Stimulated activated naive CD8-positive, alpha-beta T cell treated with anti-CD3 and anti-CD28 coated beads, Interleukin-15, amount 100 ng/mL, for 72 hours (primary cell): ENCODE data around the gene NAV2.
"Not testable (repeated sequence)": the region's sequence is repeated elsewhere in the genome, so short reads cannot be mapped to it uniquely, and the experiment has no call there.

Source experiments
- ATAC-seq: fragments of 150-1000 bp; cut with Tn5 transposase; 2 replicates; pipeline ENCODE4 v1.10.0; 2021; ENCODE audit warnings: mild to moderate bottlenecking, moderate library complexity
- DNase-seq, 2 donors: peaks; one replicate each; pipeline ENCODE4 v3.0.0; 2021 to 2022
- H3K27ac Mint-ChIP-seq, 2 donors: one replicate each; pipeline ENCODE4 v1.8.0; 2022; ENCODE audit warnings: mild to moderate bottlenecking in 2 of 2, mixed read lengths in 2 of 2, moderate library complexity in 2 of 2
- H3K27me3 Mint-ChIP-seq: one replicate; pipeline ENCODE4 v1.8.0; 2022; ENCODE audit warnings: mixed read lengths
- H3K4me1 Mint-ChIP-seq: one replicate; pipeline ENCODE4 v1.8.0; 2022; ENCODE audit warnings: mild to moderate bottlenecking, mixed read lengths
- H3K4me3 Mint-ChIP-seq, 2 donors: one replicate each; pipeline ENCODE4 v1.8.0; 2022; ENCODE audit warnings: mild to moderate bottlenecking in 2 of 2, mixed read lengths in 2 of 2, moderate library complexity in 1 of 2
- H3K9me3 Mint-ChIP-seq, 2 donors: one replicate each; pipeline ENCODE4 v1.8.0; 2022; ENCODE audit warnings: mixed read lengths in 2 of 2

The NAV2 gene

GRCh38 chr11:19919050-19919561 is 206.5 kb downstream of the NAV2 start:
- DNase-seq (no peak), ATAC-seq (no peak)
- Mint-ChIP-seq H3K4me3 (no peak overlapping the region), H3K4me1 (no peaks in the 10 kb centered on the region), H3K27ac (no peak overlapping the region), H3K27me3 (peaks cover 42% of the 10 kb centered on the region), H3K9me3 (no peaks in the 10 kb centered on the region)

DNA sequence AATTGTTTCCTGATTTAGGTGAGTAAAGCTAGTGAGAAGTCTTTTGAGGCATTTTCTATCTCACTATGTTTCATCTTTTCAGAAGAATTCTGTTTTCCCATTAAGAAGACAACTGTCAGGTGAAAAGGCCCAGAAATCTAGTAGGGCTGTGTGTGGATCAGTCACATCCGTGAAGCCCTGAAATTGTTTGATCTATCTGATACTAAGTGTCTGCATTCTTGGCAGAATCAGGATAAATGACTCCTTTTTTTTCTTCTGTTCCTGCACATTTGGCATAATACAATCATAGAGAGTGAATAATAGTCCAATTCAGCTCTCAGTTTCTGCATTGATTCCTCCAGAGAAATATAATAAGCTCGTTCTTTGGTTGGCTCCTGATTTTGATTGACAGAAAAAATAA is 208.3 kb downstream of the NAV2 start:
- H3K4me1 Mint-ChIP-seq: no peaks in the 10 kb centered on the region
- peaks cover 52% of the 10 kb centered on the region for H3K27me3 Mint-ChIP-seq
- no peak for DNase-seq
- ATAC-seq: no peak
- no peak overlapping the region for H3K4me3 Mint-ChIP-seq
- no peak overlapping the region for H3K27ac Mint-ChIP-seq
- H3K9me3 Mint-ChIP-seq: no peaks in the 10 kb centered on the region

- DNase-seq: no peak
- no peak overlapping the region for H3K27ac Mint-ChIP-seq
- ATAC-seq: no peak
- H3K27me3 Mint-ChIP-seq: peaks cover 52% of the 10 kb centered on the region
- no peak overlapping the region for H3K4me3 Mint-ChIP-seq
- H3K9me3 Mint-ChIP-seq: no peaks in the 10 kb centered on the region
- no peaks in the 10 kb centered on the region for H3K4me1 Mint-ChIP-seq
Observed at GRCh38 chr11:19921976-19922688, 209.5 kb downstream of the NAV2 start.

DNA sequence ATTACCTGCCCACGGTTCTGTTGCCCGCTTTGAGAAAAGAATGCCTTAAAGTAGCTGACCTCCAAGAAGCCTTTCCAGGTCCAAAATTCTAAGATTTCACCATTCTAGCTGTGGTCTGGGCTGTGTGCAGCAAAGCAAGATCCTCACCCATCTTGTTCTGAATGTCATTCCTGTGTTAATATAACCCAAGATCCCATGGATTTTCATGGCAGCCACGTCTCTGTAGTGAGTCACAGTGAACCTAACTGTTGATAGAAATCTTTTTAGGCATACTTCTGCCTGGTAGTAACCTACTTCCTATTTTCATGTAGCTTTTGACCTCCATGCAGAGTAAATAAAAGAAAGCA is 210.0 kb downstream of the NAV2 start:
- H3K9me3 Mint-ChIP-seq: no peaks in the 10 kb centered on the region
- peaks cover 51% of the 10 kb centered on the region for H3K27me3 Mint-ChIP-seq
- ATAC-seq: no peak
- H3K4me3 Mint-ChIP-seq: no peak overlapping the region
- H3K27ac Mint-ChIP-seq: no peak overlapping the region
- no peak for DNase-seq
- H3K4me1 Mint-ChIP-seq: no peaks in the 10 kb centered on the region

DNA sequence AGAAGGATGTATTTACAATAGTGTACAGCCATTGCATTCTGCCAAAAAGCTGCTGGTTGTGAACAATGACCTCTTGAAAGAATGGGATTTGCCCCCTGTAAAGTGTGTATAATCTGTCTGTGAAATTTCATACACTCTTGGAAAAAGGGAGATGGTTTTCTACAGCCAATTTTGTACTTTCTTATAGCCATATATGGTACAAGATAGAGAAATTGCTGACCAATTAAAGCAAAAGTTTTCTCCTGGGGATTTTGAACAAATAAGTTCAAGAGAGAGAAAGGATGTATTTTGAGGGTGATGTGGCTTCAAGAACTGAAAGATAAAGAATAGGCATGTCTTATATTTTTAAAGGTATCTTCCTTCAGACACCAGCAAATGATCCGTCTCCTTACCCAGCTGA is 211.0 kb downstream of the NAV2 start:
- no peaks in the 10 kb centered on the region for H3K9me3 Mint-ChIP-seq
- DNase-seq (no peak), ATAC-seq (no peak)
- H3K27ac Mint-ChIP-seq: no peak overlapping the region
- peaks cover 42% of the 10 kb centered on the region for H3K27me3 Mint-ChIP-seq
- H3K4me3 Mint-ChIP-seq: no peak overlapping the region
- no peaks in the 10 kb centered on the region for H3K4me1 Mint-ChIP-seq

GRCh38 chr11:19924311-19924710 is 211.7 kb downstream of the NAV2 start:
- H3K4me1 Mint-ChIP-seq: no peaks in the 10 kb centered on the region
- no peaks in the 10 kb centered on the region for H3K9me3 Mint-ChIP-seq
- H3K27me3 Mint-ChIP-seq: peaks cover 38% of the 10 kb centered on the region
- DNase-seq: no peak
- ATAC-seq: no peak
- no peak overlapping the region for H3K27ac Mint-ChIP-seq
- no peak overlapping the region for H3K4me3 Mint-ChIP-seq

DNA sequence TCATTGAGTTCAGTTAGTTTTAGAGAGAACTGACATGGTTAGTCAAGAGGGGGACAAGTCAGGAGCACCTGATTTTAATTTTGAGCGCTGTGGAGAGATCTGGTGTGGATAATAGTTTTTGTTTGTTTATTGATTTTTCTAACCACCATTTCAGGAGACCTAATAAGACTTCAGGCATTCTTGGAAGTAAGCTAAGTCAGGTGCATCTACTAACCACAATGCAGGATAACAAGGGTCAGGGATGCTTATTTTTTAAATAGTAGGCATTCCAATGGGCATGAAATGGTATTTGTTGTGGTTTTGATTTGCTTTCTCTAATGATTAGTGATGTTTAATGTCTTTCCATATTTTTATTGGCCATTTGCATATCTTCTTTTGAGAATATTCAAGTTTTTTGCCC is 212.1 kb downstream of the NAV2 start:
- H3K4me3 Mint-ChIP-seq: no peak overlapping the region
- peaks cover 35% of the 10 kb centered on the region for H3K27me3 Mint-ChIP-seq
- no peaks in the 10 kb centered on the region for H3K4me1 Mint-ChIP-seq
- H3K9me3 Mint-ChIP-seq: no peaks in the 10 kb centered on the region
- DNase-seq (no peak), ATAC-seq (no peak)
- no peak overlapping the region for H3K27ac Mint-ChIP-seq

DNA sequence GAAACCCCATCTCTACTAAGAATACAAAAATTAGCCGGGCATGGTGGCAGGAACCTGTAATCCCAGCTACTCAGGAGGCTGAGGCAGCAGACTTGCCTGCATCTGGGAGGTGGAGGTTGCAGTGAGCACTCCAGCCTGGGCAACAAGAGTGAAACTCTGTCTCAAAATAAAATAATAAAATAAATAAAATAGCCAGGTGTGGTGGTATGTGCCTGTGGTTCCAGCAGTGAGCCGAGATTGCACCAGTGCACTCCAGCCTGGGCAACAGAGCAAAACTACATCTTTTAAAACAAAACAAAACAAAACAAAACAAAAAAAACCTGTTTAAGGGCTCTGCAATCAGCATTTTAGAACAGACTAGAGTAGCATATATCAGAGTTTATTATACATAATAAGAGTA is 214.8 kb downstream of the NAV2 start:
- not testable (repeated sequence) for H3K9me3 Mint-ChIP-seq, H3K4me1 Mint-ChIP-seq, DNase-seq, H3K27ac Mint-ChIP-seq, H3K4me3 Mint-ChIP-seq, ATAC-seq
- H3K27me3 Mint-ChIP-seq: peaks cover 31% of the 10 kb centered on the region

- Mint-ChIP-seq H3K27ac (no peak overlapping the region), H3K4me3 (no peak overlapping the region), H3K4me1 (no peaks in the 10 kb centered on the region), H3K9me3 (no peaks in the 10 kb centered on the region), H3K27me3 (peaks cover 17% of the 10 kb centered on the region)
- no peak for ATAC-seq
- DNase-seq: no peak
Observed at GRCh38 chr11:19929147-19929546, 216.5 kb downstream of the NAV2 start.

DNA sequence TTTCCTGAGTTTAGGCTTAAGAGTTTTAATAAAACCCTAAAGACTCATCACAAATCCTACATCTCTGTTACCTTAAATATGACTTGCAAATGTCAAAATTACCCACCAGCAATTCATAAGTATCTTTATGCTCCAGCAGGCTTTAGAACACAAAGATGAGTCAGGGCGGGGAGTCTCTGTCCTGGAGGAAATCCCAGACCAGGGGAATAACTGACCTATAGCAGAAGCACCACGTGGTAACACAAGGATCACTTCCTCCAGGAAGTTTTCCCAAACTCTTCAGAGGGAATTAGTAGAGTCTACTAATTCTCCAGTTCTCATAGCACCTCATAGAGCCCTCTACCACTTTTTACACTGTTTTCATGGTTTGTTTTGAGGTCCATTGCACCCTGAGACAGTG is 217.0 kb downstream of the NAV2 start:
- DNase-seq (no peak), ATAC-seq (no peak)
- Mint-ChIP-seq H3K4me1 (no peaks in the 10 kb centered on the region), H3K27me3 (peaks cover 12% of the 10 kb centered on the region), H3K27ac (no peak overlapping the region), H3K4me3 (no peak overlapping the region), H3K9me3 (no peaks in the 10 kb centered on the region)

- DNase-seq (no peak), ATAC-seq (no peak)
- Mint-ChIP-seq H3K9me3 (no peaks in the 10 kb centered on the region), H3K27ac (no peak overlapping the region), H3K27me3 (peaks cover 8% of the 10 kb centered on the region), H3K4me1 (no peaks in the 10 kb centered on the region), H3K4me3 (no peak overlapping the region)
Observed at GRCh38 chr11:19931141-19931770, 218.6 kb downstream of the NAV2 start.

GRCh38 chr11:19931771-19932369 is 219.2 kb downstream of the NAV2 start:
- Mint-ChIP-seq H3K4me1 (no peaks in the 10 kb centered on the region), H3K27ac (no peak overlapping the region), H3K9me3 (no peaks in the 10 kb centered on the region), H3K27me3 (peaks cover 8% of the 10 kb centered on the region), H3K4me3 (no peak overlapping the region)
- DNase-seq: no peak
- no peak for ATAC-seq

DNA sequence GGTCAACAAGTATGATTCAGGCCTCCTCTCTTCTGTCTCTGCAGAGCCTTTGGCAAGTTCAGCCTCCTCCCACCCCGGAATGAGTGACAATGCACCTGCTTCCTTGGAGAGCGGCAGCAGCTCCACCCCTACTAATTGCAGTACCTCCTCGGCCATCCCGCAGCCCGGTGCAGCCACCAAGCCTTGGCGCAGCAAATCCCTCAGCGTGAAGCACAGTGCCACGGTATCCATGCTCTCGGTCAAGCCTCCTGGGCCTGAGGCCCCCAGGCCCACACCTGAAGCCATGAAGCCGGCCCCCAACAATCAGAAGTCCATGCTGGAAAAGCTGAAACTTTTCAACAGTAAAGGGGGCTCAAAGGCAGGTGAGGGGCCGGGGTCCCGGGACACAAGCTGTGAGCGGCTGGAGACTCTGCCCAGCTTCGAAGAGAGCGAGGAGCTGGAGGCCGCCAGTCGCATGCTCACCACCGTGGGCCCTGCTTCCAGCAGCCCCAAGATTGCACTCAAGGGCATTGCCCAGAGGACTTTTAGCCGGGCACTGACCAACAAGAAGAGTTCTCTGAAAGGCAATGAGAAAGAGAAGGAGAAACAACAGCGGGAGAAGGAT is 220.6 kb downstream of the NAV2 start:
- ATAC-seq (no peak), DNase-seq (no peak)
- Mint-ChIP-seq H3K4me3 (no peak overlapping the region), H3K4me1 (no peaks in the 10 kb centered on the region), H3K27ac (no peak overlapping the region), H3K9me3 (no peaks in the 10 kb centered on the region), H3K27me3 (peaks cover 8% of the 10 kb centered on the region)

- DNase-seq (no peak), ATAC-seq (no peak)
- H3K4me3 Mint-ChIP-seq: no peak overlapping the region
- no peaks in the 10 kb centered on the region for H3K4me1 Mint-ChIP-seq
- H3K27me3 Mint-ChIP-seq: peaks cover 8% of the 10 kb centered on the region
- no peak overlapping the region for H3K27ac Mint-ChIP-seq
- H3K9me3 Mint-ChIP-seq: no peaks in the 10 kb centered on the region
Observed at GRCh38 chr11:19933801-19934488, 221.3 kb downstream of the NAV2 start.

- Mint-ChIP-seq H3K4me3 (no peak overlapping the region), H3K27me3 (peaks cover 8% of the 10 kb centered on the region), H3K9me3 (no peaks in the 10 kb centered on the region), H3K4me1 (no peaks in the 10 kb centered on the region), H3K27ac (no peak overlapping the region)
- DNase-seq: no peak
- ATAC-seq: no peak
Observed at GRCh38 chr11:19934828-19935259, 222.2 kb downstream of the NAV2 start.

DNA sequence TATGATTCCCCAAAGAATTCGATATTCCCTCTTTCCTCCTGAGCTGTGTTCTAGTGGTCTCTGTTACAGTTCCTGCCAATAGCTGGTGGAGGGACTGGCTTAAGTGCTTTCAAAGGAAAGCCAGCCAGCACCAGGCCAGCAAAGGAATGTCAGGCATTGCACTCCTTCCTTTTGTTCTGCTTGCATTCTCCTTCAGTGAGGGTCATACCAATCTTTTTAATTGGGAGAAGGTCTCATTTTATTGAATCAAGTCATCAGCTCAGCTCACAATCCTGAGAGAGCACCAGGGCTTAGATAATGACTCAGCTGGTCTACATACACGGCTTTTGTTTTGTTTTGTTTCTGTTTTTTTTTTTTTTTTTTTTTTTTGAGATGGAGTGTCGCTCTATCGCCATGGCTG is 222.9 kb downstream of the NAV2 start:
- H3K4me1 Mint-ChIP-seq: no peaks in the 10 kb centered on the region
- DNase-seq: no peak
- no peak for ATAC-seq

More for the DNA sequence above, 222.9 kb downstream of the NAV2 start:
- Mint-ChIP-seq H3K9me3 (no peaks in the 10 kb centered on the region), H3K4me3 (no peak overlapping the region), H3K27me3 (peaks cover 8% of the 10 kb centered on the region), H3K27ac (no peak overlapping the region)
